HG03521 (cell line): Measurements from ENCODE around the gene KLC4.
"Not testable (repeated sequence)": the region's sequence is repeated elsewhere in the genome, so short reads cannot be mapped to it uniquely, and the experiment has no call there.

ENCODE experiments used
- ATAC-seq: cut with Tn5 transposase; IDR thresholded peaks from one replicate; pipeline ENCODE4 v1.9.1; 2021; ENCODE audit warnings: mild to moderate bottlenecking, moderate library complexity; ENCODE audit not compliant: unreplicated experiment

The KLC4 gene

DNA sequence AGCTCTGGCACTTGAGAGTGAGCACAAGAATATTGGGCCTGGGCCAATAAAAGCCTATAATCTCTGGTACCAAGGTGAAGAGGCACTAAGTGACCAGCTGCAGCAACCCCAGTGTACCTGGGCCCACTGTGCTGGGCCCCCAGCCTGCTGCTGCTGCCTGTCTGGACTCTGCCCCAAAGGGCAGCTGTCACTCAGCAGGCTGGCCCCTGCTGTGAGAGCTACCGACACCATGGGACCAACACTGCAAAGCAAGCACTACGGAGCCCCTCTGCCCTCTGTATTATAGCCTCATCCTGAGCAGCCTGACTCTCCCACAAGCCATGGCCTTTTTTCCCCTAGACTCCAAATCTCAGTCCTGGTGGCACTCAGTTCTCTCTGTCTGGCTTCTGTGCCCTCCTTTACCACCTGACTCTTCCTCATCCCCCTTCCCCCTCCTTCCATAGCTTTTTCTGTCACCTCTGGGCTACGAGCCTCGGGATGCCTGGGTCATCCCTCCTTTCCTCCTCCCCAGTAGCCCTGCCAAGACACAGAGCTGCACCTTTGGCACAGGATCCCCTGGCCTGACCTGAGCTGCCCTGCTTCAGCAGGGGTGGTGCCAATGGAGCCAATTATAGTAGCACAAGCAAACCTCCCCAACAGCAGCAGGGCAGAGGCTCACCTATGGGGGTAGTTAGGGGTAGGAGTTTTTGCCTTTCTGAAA lies 23.8 kb upstream of the KLC4 start:
- ATAC-seq, result no peak

- no peak for ATAC-seq
Measured at GRCh38 chr6:43036712-43037111, 22.7 kb upstream of the KLC4 start.

DNA sequence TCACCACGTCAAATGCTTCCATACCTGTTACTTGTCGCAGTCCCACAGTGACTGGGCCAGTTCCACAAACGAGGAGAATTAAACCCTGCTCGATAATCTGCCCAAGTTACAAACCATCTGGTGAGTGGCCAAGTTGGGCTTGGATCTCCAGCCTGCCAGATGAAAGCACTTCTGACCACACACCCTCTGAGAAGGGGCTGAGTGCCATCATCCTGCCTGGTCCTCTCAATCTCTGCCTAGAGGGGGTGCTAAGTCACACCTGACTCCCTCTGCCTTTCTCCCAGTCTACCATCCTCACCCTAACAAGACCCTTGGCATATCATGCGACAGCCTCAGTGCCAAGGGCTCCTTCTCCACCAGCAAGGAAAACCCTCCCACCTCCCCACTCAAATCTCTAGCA lies 22.2 kb upstream of the KLC4 start:
- no peak for ATAC-seq

GRCh38 chr6:43037706-43038105 lies 21.7 kb upstream of the KLC4 start:
- ATAC-seq, result no peak

DNA sequence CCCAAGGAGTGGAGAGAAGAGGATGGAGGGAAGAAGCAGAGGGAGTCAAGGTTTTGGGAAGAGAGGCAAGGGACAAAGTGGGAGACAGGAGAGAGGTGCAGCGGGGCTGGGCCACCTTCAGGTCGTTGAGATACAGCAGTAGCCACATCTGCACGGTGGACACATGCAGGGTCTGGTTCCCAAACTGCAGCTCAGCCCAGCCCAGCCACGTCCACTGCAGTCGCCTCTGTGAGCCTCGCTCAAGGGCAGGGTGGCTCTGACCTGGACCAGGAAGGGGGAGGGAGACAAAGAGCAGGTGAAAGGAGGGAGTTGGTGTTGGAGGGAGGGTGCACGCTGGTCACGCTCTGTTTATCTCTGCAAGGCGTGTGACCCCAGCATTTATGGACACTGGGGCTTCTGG lies 20.7 kb upstream of the KLC4 start:
- ATAC-seq, result no peak

GRCh38 chr6:43040542-43041257 lies 18.7 kb upstream of the KLC4 start:
- no peak for ATAC-seq

DNA sequence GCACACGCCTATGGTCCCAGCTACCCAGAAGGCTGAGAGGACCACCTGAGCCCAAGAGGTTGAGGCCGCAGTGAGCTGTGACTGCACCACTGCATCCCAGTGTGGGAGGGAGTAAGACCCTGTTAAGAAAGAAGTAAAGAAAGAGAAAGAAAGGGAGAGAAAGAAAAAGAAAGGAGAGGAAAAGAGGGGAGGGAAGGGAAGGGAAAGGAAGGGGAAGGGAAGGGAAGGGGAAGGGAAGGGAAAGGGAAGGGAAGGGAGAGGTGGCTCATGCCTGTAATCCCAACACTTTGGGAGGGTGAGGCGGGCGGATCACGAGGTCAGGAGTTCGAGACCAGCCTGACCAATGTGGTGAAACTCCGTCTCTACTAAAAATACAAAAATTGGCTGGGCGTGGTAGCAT lies 18.0 kb upstream of the KLC4 start:
- ATAC-seq, result not testable (repeated sequence)

- ATAC-seq, result no peak
Measured at GRCh38 chr6:43043310-43043709, 16.1 kb upstream of the KLC4 start.

DNA sequence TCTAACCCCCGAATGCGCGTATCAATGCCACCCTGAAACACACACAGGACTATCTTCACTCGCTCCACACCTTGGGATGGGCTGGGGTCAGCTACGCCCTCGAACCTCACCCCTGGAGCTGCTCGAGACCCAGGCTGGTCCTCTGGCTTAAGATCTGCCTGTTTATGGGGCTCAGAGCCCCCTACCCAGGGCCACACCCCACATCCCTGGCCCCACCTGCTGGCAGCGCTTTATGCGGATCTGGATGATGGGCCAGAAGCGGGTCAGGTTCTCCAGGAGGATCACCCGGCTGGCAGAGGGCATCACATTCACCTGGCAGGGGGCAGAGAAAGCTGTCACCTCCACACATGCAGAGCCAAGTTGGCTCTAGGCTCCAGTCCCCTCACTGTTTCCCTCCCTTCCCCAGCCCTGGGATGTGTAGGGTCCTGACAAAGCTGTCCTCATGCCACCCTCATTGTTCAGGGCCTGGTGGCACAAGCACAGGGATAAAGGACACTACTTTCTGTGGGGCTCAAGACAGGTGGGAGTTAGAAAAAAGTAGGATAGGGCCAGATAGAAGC lies 14.0 kb upstream of the KLC4 start:
- ATAC-seq, result no peak

- no peak for ATAC-seq
Measured at GRCh38 chr6:43047998-43048397, 11.4 kb upstream of the KLC4 start.

GRCh38 chr6:43050981-43051380 lies 8.4 kb upstream of the KLC4 start:
- no peak for ATAC-seq

- ATAC-seq, result no peak
Measured at GRCh38 chr6:43052225-43052841, 7.1 kb upstream of the KLC4 start.

- no peak for ATAC-seq
Measured at GRCh38 chr6:43052842-43053544, 6.4 kb upstream of the KLC4 start.

DNA sequence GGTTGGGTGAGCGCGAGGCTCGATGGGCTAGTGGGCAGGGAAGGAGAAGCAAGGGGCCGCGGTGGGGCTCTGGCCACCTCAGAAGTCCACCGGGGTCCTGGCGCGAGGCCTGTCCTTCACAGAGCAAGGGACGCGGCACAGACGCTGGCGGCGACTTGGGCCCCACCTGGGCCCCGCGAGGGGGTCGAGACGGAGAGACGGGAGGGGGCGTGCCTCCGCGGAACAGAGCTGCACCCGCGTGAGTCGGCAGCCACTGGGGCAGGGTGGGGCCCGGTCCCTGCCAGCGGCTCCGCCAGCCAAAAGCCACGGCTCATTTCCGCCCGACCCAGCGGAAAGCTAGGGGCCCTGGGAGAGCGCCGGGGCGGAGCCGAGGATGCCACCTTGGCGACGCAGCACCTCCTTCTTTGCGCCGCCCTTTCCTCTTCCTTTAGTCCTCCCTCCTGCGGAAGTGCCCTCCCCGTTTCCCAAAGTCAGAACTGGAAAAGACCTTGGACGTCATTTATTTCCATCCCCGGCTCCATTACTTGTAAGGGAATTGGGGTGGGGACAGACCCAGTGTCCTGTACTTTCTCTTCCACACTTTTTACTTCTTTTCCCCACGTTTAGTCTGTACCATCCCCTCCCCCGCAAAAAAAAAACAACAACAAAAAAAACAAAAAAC lies 5.8 kb upstream of the KLC4 start, which contains the start of gene CUL7:
Gene CUL7 (minus strand): TSS at position 307 of the 661 bp plus-strand sequence. CDS start 1,063 bp downstream, outside the sequence.
- ATAC-seq, result peak; percentile 75

DNA sequence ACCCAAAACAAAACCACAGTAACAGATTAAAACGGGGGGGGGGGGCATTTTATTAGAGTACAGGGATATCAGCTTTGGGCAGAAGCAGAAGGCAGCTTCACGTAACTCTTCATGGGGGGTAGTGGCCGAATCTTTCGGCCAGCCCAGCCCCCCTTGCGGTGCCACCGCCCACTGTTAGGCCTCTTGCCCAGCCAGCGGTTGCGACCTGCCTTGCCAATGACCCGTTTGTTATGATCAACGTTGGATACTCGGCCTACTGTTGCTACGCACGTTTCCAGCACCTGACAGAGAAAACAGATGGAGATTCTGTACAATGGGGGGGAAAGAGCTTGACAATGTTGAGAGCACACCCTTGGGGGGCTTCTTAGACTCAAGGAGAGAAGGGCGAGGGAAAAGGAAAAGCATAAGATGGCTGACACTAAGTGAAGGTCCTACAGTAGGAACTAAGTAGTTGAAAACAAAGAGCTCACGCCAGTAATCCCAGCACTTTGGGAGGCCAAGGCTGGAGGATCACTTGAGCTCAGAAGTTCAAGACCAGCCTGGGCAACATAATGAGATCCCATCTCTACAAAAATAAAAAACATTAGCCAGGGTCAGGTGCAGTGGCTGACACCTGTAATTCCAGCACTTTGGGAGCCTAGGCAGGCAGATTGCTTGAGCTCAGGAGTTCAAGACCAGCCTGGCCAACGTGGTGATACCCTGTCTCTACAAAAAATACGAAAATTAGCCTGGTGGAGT lies 5.1 kb upstream of the KLC4 start:
- ATAC-seq, result no peak

- ATAC-seq, result no peak
Measured at GRCh38 chr6:43055966-43056365, 3.5 kb upstream of the KLC4 start.

GRCh38 chr6:43058531-43058930 lies 900 bp upstream of the KLC4 start:
- no peak for ATAC-seq

- ATAC-seq, result no peak
Measured at GRCh38 chr6:43060034-43060754, 763 bp downstream of the KLC4 start.
